Hepatocyte (in vitro differentiated cells): ENCODE results near the gene GPC5.

Experiments
- CTCF ChIP-seq: fragments of 200-600 bp; sonication (generic); IDR thresholded peaks from 2 replicates; pipeline ENCODE4 v1.5.1; 2016; ENCODE audit warnings: antibody characterized with exemption, mild to moderate bottlenecking; ENCODE audit not compliant: poor library complexity
- EZH2 ChIP-seq: fragments of 200-600 bp; sonication (generic); IDR thresholded peaks from 2 replicates; pipeline ENCODE4 v1.6.1; 2016; ENCODE audit warnings: antibody characterized with exemption, mild to moderate bottlenecking, borderline replicate concordance
- EZH2phosphoT487 ChIP-seq: fragments of 200-600 bp; sonication (generic); IDR thresholded peaks from one replicate; pipeline ENCODE4 v1.6.1; 2018; ENCODE audit warnings: antibody characterized with exemption, mild to moderate bottlenecking, low read depth, moderate library complexity; ENCODE audit not compliant: unreplicated experiment, severe bottlenecking

DNA sequence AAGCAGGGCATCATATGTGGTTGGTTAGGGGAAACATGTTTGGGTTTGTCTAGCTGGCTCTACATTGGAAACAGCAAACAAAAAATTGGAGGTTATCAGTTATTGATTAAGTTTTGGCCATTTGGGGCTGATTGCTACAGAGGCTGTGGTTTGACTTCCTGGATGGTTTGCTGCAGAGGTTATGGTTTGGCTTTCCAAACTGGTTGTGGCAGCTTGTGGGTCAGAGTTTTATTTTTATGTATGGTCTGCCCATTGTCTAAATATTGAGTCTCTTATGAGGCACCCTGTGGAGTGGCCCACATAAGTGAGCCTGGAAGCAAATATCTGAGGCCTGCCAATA is 261.6 kb downstream of the GPC5 start:
- TF ChIP-seq CTCF (no peak), EZH2 (no peak), EZH2phosphoT487 (no peak)
